SK-N-MC (cell line): ENCODE measurements around the gene PEX14.

Source experiments
- DNase-seq: peaks from one replicate; pipeline ENCODE4 v3.0.0-alpha.2; 2011; ENCODE audit warnings: low read depth, low spot score
- H3K27ac ChIP-seq: fragments of 200-600 bp; sonication (generic); 2 replicates; pipeline ENCODE4 v1.5.1; 2016; ENCODE audit warnings: mixed run types
- H3K36me3 ChIP-seq: fragments of 200-600 bp; sonication (generic); 2 replicates; pipeline ENCODE4 v1.6.1; 2017; ENCODE audit warnings: antibody characterized with exemption, low read length, mixed read lengths; ENCODE audit not compliant: insufficient read depth
- H3K4me3 ChIP-seq: fragments of 200-600 bp; sonication (generic); 2 replicates; pipeline ENCODE4 v1.5.1; 2016
- H3K9ac ChIP-seq: fragments of 200-600 bp; sonication (generic); 2 replicates; pipeline ENCODE4 v1.8.0; 2017; ENCODE audit warnings: mixed run types, mixed read lengths; ENCODE audit not compliant: insufficient read length
- H3K9me3 ChIP-seq: fragments of 200-600 bp; sonication (generic); 2 replicates; pipeline ENCODE4 v1.6.1; 2017; ENCODE audit warnings: low read depth, mild to moderate bottlenecking, antibody characterized with exemption, low read length, moderate library complexity, mixed read lengths
- EZH2 ChIP-seq: fragments of 200-600 bp; sonication (generic); IDR thresholded peaks from one replicate; pipeline ENCODE4 v1.6.1; 2017; ENCODE audit warnings: antibody characterized with exemption
- FOXP2 ChIP-seq: optimal IDR thresholded peaks from 2 replicates; pipeline ENCODE3; 2011; ENCODE audit warnings: mild to moderate bottlenecking, moderate library complexity; ENCODE audit not compliant: insufficient read depth; ENCODE audit errors: extremely low read length, control extremely low read depth
- POLR2AphosphoS5 ChIP-seq: IDR thresholded peaks from 2 replicates; pipeline ENCODE4 v1.6.1; 2012; ENCODE audit warnings: mild to moderate bottlenecking, low read depth, low read length, borderline replicate concordance

The PEX14 gene

DNA sequence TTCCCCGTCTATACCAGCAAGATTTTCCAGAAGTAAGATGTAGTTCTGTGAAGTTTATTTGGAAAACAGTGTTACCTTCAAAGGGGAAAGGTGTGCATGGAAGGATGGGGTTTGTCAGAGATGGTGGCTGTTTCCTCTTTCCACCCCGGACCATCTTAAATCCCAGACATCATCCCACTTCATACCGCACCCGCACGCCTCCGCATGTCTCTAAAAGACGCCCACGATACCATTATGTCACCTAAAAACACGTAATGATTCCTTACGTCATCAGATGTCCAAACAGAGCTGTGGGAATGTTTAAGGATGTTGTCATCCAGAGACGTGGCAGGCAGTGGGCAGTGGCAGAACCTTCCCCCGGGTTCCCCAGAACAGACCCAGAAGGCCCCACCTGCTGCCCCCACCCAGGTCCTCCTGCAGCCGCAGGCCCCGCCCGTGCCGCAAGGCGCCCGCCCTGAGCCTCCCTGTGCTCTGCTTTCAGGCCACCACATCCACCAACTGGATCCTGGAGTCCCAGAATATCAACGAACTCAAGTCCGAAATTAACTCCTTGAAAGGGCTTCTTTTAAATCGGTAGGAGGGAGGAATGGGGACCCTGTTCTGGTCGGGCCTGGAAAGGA is 152.2 kb downstream of the PEX14 start:
- no peak overlapping the region for H3K9ac ChIP-seq
- DNase-seq, result no peak
- TF ChIP-seq FOXP2, result no peak
- TF ChIP-seq EZH2, result no peak
- no peak for TF ChIP-seq POLR2AphosphoS5
- H3K4me3 ChIP-seq, result no peak overlapping the region
- H3K36me3 ChIP-seq, result no peaks in the 10 kb centered on the region
- peak overlapping the region; percentile 97 for H3K27ac ChIP-seq
- no peaks in the 10 kb centered on the region for H3K9me3 ChIP-seq

DNA sequence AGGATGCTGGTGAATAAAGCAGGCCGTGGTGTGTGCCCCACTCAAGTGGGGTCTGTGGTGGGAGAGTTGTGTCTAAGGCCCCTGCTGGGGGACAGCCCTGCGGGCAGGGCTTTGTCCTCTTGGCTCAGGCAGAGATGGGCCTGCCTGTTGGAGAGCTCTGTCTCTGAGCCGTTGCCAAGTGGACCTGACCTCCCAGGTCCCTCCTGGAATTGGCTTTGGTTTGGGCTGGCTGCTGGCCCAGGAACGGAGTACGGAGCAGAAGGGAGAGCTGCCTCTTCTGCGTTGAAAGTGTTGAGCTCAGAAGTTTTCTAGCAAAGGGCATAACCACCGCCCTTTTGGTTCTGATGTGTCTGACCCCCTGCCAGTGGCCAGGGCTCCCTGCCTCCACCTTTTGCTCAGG is 153.9 kb downstream of the PEX14 start:
- no peak overlapping the region for H3K9ac ChIP-seq
- no peak overlapping the region for H3K4me3 ChIP-seq
- no peaks in the 10 kb centered on the region for H3K9me3 ChIP-seq
- no peaks in the 10 kb centered on the region for H3K36me3 ChIP-seq
- DNase-seq, result no peak
- H3K27ac ChIP-seq, result no peak overlapping the region
- TF ChIP-seq EZH2 (no peak), FOXP2 (no peak), POLR2AphosphoS5 (no peak)

DNA sequence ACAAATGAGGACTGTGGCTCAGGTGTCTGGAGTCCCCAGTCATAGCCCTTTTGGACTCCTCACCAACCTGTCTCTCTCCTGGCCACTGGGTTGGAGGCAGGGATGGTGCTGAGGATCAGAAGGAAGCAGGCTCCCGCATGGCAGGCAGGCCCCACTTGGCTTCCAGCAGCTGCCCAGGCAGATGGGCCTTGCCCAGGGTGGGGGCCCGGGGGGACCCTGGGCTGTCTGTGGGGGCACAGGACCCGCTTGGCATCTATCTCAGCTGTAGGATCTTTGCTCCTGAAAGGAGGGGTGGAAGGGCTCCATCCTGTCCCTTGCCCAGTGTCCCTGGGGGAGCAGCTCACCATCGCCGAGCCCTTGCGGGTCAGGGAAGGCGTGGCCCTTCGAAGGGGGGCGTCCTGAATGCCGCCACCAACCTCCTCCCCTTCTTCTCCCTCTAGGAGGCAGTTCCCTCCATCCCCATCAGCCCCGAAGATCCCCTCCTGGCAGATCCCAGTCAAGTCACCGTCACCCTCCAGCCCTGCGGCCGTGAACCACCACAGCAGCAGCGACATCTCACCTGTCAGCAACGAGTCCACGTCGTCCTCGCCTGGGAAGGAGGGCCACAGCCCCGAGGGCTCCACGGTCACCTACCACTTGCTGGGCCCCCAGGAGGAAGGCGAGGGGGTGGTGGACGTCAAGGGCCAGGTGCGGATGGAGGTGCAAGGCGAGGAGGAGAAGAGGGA is 154.5 kb downstream of the PEX14 start:
- no peaks in the 10 kb centered on the region for H3K36me3 ChIP-seq
- TF ChIP-seq EZH2 (no peak), POLR2AphosphoS5 (no peak), FOXP2 (no peak)
- H3K4me3 ChIP-seq, result no peak overlapping the region
- no peak for DNase-seq
- H3K27ac ChIP-seq, result no peak overlapping the region
- no peaks in the 10 kb centered on the region for H3K9me3 ChIP-seq
- H3K9ac ChIP-seq, result no peak overlapping the region

GRCh38 chr1:10629816-10630571 is 155.2 kb downstream of the PEX14 start:
- DNase-seq, result no peak
- TF ChIP-seq POLR2AphosphoS5 (no peak), EZH2 (no peak)
- no peaks in the 10 kb centered on the region for H3K9me3 ChIP-seq

GRCh38 chr1:10630661-10631120 is 155.9 kb downstream of the PEX14 start:
- H3K36me3 ChIP-seq, result no peaks in the 10 kb centered on the region

More at GRCh38 chr1:10629816-10630571, 155.2 kb downstream of the PEX14 start:
- Histone ChIP-seq H3K36me3 (no peaks in the 10 kb centered on the region), H3K4me3 (no peak overlapping the region), H3K27ac (peak overlapping the region; percentile 85), H3K9ac (no peak overlapping the region)

DNA sequence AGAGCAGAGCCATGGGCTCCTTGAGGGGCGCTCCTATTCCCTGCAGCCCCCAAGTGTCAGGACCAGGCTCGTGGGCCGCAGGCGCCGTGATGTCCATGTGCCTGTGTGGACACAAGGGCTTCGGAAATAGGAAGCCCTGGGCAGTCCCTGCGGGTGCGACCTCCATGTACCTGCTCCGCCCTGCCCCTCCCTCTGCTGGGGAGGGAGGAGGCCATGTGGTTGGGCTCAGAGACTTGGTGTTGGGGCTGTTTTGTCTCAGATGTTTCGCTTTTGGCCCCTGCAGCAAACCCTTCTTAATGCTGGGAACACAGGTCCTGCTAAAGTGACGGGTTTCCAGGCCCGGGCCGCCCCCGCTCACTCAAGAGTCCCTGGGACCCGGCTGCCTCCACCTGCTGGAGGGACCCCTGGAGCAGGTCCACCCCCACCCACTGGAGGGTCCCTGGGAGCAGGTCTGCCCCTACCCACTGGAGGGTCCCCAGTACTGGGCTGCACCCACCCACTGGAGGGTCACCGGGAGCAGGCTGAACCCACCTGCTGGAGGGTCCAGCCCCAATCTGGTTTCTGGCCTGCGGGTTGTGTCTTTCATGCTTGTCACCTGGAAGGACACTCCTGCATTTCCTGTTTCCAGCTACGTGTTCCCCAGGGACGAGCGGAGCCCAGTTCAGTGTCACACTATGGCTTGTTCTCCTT is 156.5 kb downstream of the PEX14 start:
- Histone ChIP-seq H3K36me3 (no peaks in the 10 kb centered on the region), H3K9me3 (no peaks in the 10 kb centered on the region), H3K27ac (peak overlapping the region; percentile 85; the same call in 1 of the 2 replicates), H3K9ac (peak overlapping the region; percentile 38), H3K4me3 (no peak overlapping the region)
- TF ChIP-seq FOXP2 (no peak), EZH2 (no peak), POLR2AphosphoS5 (no peak)
- no peak for DNase-seq

More at GRCh38 chr1:10630661-10631120, 155.9 kb downstream of the PEX14 start:
- no peak for DNase-seq
- Histone ChIP-seq H3K27ac (peak overlapping the region; percentile 85), H3K9me3 (no peaks in the 10 kb centered on the region), H3K9ac (peak overlapping the region; percentile 38), H3K4me3 (peak overlapping the region; percentile 29; the same call in 1 of the 2 replicates)
- TF ChIP-seq POLR2AphosphoS5 (no peak), FOXP2 (no peak), EZH2 (no peak)

DNA sequence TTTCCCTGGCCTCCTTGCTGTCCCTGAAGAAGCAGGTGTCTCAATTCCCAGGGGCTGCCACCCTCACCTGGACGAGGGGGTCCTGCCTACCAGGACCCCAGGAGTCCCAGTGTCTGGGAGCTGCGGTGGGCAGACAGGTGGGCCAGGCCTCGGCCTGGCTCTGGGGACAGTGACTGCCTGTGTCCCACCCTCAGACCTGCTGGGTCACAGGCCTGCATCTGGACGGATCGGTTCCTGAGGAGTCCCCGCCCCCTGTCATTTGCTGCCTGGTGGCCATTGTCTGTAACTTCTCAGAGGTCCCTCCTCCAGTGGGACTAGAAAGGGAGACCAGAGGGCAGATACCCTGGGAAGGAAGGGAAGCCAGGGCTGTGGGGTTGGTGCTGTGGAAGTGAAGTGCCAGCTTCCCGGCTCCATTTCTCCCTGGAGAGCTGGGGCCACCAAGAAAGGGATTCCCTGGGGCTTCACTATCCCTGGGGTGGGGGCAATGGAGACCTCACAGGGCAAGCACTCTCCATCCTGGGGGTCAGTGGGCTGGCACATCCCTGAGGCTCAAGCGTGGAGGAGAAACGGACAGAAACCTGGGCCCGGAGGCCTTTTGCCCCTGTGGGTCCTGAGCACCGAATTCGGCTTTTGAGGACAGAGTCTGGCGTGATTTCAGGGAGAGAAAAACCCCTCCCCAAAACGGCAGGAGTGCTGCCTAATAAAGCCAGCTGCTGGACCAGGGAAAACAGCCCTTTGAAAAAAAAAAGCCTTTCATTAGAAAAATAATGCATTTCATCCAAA is 157.3 kb downstream of the PEX14 start:
- TF ChIP-seq POLR2AphosphoS5, result no peak
- Histone ChIP-seq H3K36me3 (no peaks in the 10 kb centered on the region), H3K27ac (peak overlapping the region; percentile 54; the same call in 1 of the 2 replicates), H3K9me3 (no peaks in the 10 kb centered on the region), H3K9ac (peak overlapping the region; percentile 45), H3K4me3 (no peak overlapping the region)
- no peak for DNase-seq
